Stomach (tissue), 9 donors: Measurements from ENCODE around the gene FARS2. TPM values are rescaled to one million over a fixed set of nuclear protein-coding genes. Genes with fewer than 3 reads are reported as not detected.

Source experiments
- DNase-seq, 2 donors: peaks; one replicate each; pipeline versions ENCODE4 v3.0.0 to v3.0.0-alpha.2; 2013 to 2019
- H3K27ac ChIP-seq, 5 donors: fragments of 200-600 bp in 4 of 5; sonication (generic) in 4 of 5; one replicate each; pipeline ENCODE4 v1.5.1; 2013 to 2019; ENCODE audit warnings: mild to moderate bottlenecking in 1 of 5, moderate library complexity in 1 of 5
- H3K27me3 ChIP-seq, 3 donors: fragments of 200-600 bp; sonication (generic); one replicate each; pipeline ENCODE4 v1.5.1; 2017 to 2019; ENCODE audit warnings: mixed run types in 1 of 3
- H3K36me3 ChIP-seq, 4 donors: fragments of 200-600 bp; sonication (generic); 1 replicate in 3 of 4; 2 replicates in 1 of 4; pipeline ENCODE4 v1.5.1; 2016 to 2019
- H3K4me1 ChIP-seq, 4 donors: fragments of 200-600 bp; sonication (generic); one replicate each; pipeline ENCODE4 v1.5.1; 2016 to 2019
- H3K4me3 ChIP-seq, 4 donors: fragments of 200-600 bp; sonication (generic) in 3 of 4; one replicate each; pipeline ENCODE4 v1.5.1; 2016 to 2019; ENCODE audit warnings: mild to moderate bottlenecking in 1 of 4
- H3K9me3 ChIP-seq, 4 donors: fragments of 200-600 bp; sonication (generic); one replicate each; pipeline ENCODE4 v1.5.1; 2016 to 2019
- CTCF ChIP-seq, 7 experiments: fragments of 450-650 bp in 4 of 7; fragments of 200-600 bp in 3 of 7; sonication (generic) in 3 of 7; IDR thresholded peaks; one replicate each; pipeline ENCODE4 v1.5.1; 2016 to 2019; ENCODE audit warnings: antibody characterized with exemption in 7 of 7, control low read depth in 2 of 7, mild to moderate bottlenecking in 1 of 7
- EP300 ChIP-seq: sonication (generic); formaldehyde crosslinking; IDR thresholded peaks from one replicate; pipeline ENCODE4 v1.6.1; 2017; ENCODE audit warnings: antibody characterized with exemption
- POLR2A ChIP-seq, 4 donors: fragments of 450-650 bp; IDR thresholded peaks; one replicate each; pipeline ENCODE4 v1.6.1; 2016; ENCODE audit warnings: antibody characterized with exemption in 4 of 4, control low read depth in 2 of 4, mild to moderate bottlenecking in 1 of 4, moderate library complexity in 1 of 4
- POLR2AphosphoS5 ChIP-seq, 3 donors: sonication (generic); formaldehyde crosslinking; IDR thresholded peaks; one replicate each; pipeline ENCODE4 v1.6.1; 2016; ENCODE audit warnings: antibody characterized with exemption in 3 of 3
- WGBS, 5 donors: extraction: QIAGEN DNeasy Blood & Tissue Kit in 3 of 5; methylation state at CpG; one replicate each; pipeline versions ENCODE4 v1.1.5 to v1.1.7; 2013 to 2018; 5-methylcytosine and 5-hydroxymethylcytosine counted together
- intact Hi-C: fragments of 100-400 bp; cut with DNase I; formaldehyde crosslinking; loops from one replicate; pipeline ENCODE4 v1.15.1; 2023; ENCODE audit warnings: low total_unique reads
- polyA plus RNA-seq, 3 donors: library from polyadenylated mRNA; stranded (reverse); fragments of 200-250 nt; gene quantifications; one replicate each; pipeline ENCODE4 v1.2.3, GENCODE V29; 2013
- total RNA-seq, 5 donors: library from RNA; depleted of rRNA; stranded (reverse); fragments of >200 nt; gene quantifications; one replicate each; pipeline versions ENCODE4 v1.1.0 to v1.2.3, GENCODE V29; 2014 to 2016
- donor health status: healthy with polysubstance abuse.
- donor health status: Bipolar disorder and iron deficiency.
- donor health status: healthy.

Gene FARS2
- total and polyA plus RNA-seq, 8 donors, result 3.8 to 47.8 (median 15.9) TPM

GRCh38 chr6:5276581-5276980 is 15.3 kb downstream of the FARS2 start:
- no peak for TF ChIP-seq POLR2AphosphoS5 (IDR thresholded peaks at IDR 0.05)
- TF ChIP-seq POLR2A (IDR thresholded peaks at IDR 0.05), result no peak
- TF ChIP-seq EP300, result no peak
- TF ChIP-seq CTCF (IDR thresholded peaks at IDR 0.05), result no peak
- H3K27ac ChIP-seq, result no peak overlapping the region
- H3K4me3 ChIP-seq, result no peak overlapping the region
- no peak for DNase-seq
- 91 to 98% (median 94%) methylated on average over 2 of the region's 2 CpGs for WGBS, 5 donors
- intact Hi-C loops, result no loop called here
- H3K27me3 ChIP-seq, result no peaks in the 10 kb centered on the region
- H3K36me3 ChIP-seq, result no peaks in the 10 kb centered on the region
- no peaks in the 10 kb centered on the region for H3K9me3 ChIP-seq
- no peaks in the 10 kb centered on the region for H3K4me1 ChIP-seq

- Histone ChIP-seq H3K27me3 (no peaks in the 10 kb centered on the region), H3K36me3 (no peaks in the 10 kb centered on the region), H3K9me3 (no peaks in the 10 kb centered on the region), H3K4me3 (no peak overlapping the region), H3K4me1 (no peaks in the 10 kb centered on the region), H3K27ac (no peak overlapping the region)
- TF ChIP-seq POLR2A (IDR thresholded peaks at IDR 0.05), result no peak
- 86 to 93% (median 91%) methylated on average over 3 of the region's 3 CpGs for whole genome bisulfite sequencing, 5 donors
- DNase-seq, result no peak
- intact Hi-C loops, result no loop called here
These were observed 16.3 kb downstream of the FARS2 start for GRCh38 chr6:5277589-5277988.

GRCh38 chr6:5278047-5278446 is 16.7 kb downstream of the FARS2 start:
- no peaks in the 10 kb centered on the region for H3K27me3 ChIP-seq
- H3K36me3 ChIP-seq, result no peaks in the 10 kb centered on the region
- H3K4me3 ChIP-seq, result no peak overlapping the region
- intact Hi-C loops, result no loop called here
- WGBS, 5 donors, result 84 to 90% (median 89%) methylated on average over 5 of the region's 5 CpGs
- no peak for TF ChIP-seq CTCF (IDR thresholded peaks at IDR 0.05)
- TF ChIP-seq EP300, result no peak
- TF ChIP-seq POLR2A (IDR thresholded peaks at IDR 0.05), result no peak
- no peak for TF ChIP-seq POLR2AphosphoS5 (IDR thresholded peaks at IDR 0.05)
- no peak for DNase-seq
- H3K27ac ChIP-seq, result no peak overlapping the region
- no peaks in the 10 kb centered on the region for H3K9me3 ChIP-seq
- H3K4me1 ChIP-seq, result no peaks in the 10 kb centered on the region

GRCh38 chr6:5278565-5279120 is 17.3 kb downstream of the FARS2 start:
- WGBS, 5 donors, result 84 to 89% (median 88%) methylated on average over 3 of the region's 3 CpGs
- H3K36me3 ChIP-seq, result no peaks in the 10 kb centered on the region
- no peaks in the 10 kb centered on the region for H3K9me3 ChIP-seq
- no peak overlapping the region for H3K27ac ChIP-seq
- TF ChIP-seq CTCF (IDR thresholded peaks at IDR 0.05) (no peak), EP300 (no peak), POLR2A (IDR thresholded peaks at IDR 0.05) (no peak), POLR2AphosphoS5 (IDR thresholded peaks at IDR 0.05) (no peak)
- intact Hi-C loops, result no loop called here
- H3K4me3 ChIP-seq, result no peak overlapping the region
- no peaks in the 10 kb centered on the region for H3K4me1 ChIP-seq
- no peak for DNase-seq
- H3K27me3 ChIP-seq, result no peaks in the 10 kb centered on the region

GRCh38 chr6:5279891-5280338 is 18.6 kb downstream of the FARS2 start:
- DNase-seq, result no peak
- intact Hi-C loops, result no loop called here
- Histone ChIP-seq H3K36me3 (no peaks in the 10 kb centered on the region), H3K9me3 (no peaks in the 10 kb centered on the region), H3K27ac (no peak overlapping the region), H3K4me3 (no peak overlapping the region), H3K27me3 (no peaks in the 10 kb centered on the region), H3K4me1 (no peaks in the 10 kb centered on the region)
- no peak for TF ChIP-seq EP300
- TF ChIP-seq CTCF (IDR thresholded peaks at IDR 0.05), result no peak
- no peak for TF ChIP-seq POLR2A (IDR thresholded peaks at IDR 0.05)
- no peak for TF ChIP-seq POLR2AphosphoS5 (IDR thresholded peaks at IDR 0.05)
- 89 to 98% (median 93%) methylated on average over 2 of the region's 2 CpGs for WGBS, 5 donors
